HG03175 (cell line): Measurements from ENCODE around the gene CDH11.

Source experiments
- ATAC-seq: cut with Tn5 transposase; IDR thresholded peaks from one replicate; pipeline ENCODE4 v1.9.1; 2021; ENCODE audit warnings: mild to moderate bottlenecking, moderate library complexity; ENCODE audit not compliant: unreplicated experiment

CDH11 gene

DNA sequence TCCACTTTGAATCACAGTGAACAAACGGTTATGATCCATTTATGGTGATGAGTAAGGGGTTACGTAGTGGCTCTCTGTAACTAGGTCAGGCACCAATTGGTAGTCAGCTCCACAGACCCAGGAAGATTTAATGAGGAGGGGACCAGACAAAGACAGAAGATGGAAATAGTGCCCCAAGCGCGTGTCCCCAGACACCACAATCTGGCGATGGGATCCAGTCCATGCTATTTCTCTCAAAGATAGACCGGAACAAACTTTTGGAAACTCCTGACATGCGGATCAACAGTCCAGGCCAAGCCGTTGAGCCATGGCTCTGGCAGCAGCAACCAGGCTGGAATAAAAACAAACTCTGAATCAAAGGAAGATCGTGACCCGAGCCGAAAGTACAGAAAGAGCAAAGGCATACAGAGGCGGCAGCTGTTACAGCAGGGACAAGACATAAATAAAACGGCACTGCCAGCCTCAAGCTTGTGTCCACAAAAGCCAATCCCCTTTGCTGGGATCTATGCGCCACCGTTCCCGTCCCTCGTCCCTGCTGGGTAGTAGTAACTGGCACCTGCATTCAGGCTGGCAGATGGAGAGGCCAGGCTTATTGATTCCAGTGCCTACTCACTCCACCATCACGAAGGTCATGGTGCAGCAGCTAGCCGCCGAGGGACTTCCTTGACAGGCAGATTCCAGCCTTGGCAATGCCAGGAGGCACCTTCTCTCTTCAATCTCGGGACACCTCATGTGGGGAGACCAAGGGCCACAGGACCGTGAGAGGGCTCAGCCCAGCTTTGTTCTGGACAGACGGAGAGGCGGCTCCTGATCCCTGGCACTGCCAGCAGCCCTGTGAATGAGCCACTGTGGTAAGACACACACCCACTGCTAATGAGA, 50.2 kb downstream of the CDH11 start:
- ATAC-seq: no peak

DNA sequence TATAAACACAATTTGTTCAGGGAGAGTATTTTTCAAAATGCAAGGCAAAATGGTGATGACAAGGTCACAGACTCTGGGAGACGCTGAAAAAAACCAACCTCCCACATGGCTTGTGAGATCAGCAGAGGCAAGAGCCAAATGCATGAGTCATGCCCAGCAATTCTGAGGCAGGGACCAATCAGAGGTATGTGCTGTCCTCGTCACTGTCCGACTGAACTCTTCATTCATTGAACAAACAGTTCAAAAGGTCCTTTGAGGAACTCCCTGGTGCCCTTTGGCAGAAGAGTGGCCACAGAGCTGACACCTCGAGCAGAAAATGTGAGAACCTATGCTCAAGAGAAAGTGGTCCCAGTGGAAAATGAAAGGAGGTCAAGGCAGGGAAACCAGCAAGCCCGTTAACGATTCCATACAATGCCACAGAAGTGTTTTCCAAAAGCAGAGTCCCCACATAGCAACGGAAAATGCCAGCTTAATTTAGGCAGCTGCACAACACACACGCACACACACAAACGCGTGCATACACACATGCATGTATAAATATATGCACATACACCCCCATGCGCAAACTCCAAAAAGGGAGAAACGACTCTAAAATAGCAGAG, 50.9 kb downstream of the CDH11 start:
- ATAC-seq: no peak

DNA sequence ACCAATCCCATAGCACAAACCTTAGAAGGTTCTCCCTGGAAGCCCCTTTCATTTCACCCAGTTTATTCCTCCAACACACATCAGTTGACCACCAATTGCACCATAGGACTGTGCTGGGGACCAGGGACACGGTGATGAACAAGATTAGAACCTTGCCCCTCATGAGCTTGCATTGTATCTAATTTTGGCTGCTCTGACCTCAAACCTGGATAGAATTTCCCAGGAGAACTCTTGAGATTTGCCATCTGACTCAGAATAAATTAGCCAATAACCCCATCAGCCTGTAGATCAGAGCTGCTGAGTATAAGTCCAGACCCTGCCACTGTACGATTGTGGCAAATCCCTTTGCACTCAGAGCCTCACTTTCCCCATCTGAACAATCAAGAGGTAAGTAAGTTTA, 52.1 kb downstream of the CDH11 start:
- no peak for ATAC-seq

DNA sequence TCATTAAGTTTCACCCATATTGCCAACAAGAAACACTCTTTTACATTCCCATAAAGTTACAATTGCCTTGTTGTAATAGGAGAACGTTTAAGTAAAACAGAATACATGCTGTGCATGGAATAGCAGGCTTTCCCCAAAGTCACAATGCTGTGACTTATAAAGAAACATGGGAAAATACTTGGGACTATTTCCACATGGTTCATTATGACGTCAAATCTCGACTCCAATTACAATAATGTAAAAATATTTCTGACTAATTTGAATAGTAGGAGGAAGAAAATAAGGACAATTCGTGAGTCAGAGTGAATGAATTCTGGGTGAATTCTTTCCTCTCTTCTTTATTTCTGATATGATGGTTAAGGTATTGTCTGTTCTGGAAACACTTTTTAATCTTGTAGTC, 52.8 kb downstream of the CDH11 start:
- ATAC-seq: no peak

DNA sequence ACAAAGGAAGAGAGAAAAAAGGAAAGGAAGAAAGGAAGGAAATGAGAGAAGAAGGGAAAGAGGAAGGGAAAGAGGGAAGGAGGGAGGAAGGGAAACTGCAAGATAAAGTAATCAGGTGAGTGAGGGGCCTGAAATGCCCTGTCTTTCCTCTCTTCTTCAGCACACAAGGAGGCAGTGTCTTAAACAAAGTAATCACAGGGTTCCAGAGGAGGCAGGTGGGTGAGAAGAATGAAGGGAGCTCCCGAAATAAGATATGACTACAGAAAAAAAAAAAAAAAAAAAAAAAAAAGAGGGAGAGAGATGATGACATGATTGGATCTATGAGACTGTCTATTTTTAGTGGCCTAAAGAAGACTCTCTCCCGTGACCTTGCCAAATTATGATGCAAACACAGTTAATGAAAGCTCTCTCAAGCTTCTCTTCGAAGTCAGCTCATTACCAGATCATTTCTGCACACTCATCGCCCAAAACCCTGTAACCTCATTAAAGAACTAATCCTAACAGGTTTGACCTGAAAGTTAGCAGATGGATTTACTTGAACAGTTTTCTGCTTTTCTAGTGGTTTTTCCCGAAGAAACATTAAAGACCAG, 53.6 kb downstream of the CDH11 start:
- no peak for ATAC-seq

DNA sequence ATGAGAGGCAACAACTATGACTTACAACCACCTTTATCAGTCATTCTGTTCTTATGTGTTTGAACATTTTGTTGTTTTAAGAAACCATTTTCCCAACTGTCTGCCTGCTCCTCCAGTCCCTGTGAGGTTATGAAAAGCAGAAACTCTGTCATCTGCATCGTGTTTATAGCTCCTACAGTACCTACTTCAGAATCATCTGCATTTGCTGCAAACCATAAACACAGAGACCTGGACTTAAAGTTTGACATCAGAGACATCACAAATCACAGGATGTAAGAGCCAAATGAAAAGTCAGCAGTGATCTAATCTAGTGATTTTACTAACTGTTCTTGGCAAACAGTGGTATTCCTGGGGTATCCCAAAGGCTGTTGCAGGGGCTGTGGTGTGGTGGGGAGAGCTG, 55.2 kb downstream of the CDH11 start:
- ATAC-seq: no peak

DNA sequence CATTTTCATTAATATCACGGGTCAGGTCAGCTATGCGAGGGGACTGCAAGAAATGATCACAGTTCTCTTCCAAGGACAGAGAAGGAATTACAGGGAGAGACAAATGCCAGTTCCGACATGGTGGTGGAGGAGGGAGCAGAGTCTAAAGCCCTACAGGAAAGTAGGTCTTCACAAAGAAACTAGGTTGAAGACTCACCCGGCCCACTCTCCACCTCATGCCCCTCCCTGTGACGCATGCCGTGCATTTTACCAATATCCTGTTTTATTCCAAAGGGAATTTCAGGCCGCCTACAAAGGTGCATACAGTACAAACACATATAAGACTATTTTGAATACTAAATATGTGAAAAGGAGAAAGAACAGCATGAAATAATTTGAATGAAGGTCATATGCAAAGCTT, 56.8 kb downstream of the CDH11 start:
- ATAC-seq: no peak

DNA sequence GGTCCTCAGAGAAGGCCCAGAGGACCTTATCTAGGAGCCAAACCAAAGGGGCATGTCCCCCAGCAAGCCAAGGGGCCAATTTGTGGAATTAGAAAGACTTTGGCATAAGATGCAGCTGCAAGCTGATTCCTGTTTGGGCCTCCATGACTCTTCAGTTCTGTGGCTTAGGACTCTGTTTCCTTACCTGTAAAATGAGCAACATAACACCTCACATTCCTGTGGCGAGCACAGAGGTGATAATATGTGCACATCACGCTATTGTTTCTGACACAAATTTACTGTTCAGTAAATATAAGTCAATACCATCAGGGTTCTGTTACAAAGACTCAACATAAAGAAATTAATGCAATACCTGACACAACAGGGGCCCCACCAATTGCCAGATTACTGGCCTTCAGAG, 57.7 kb downstream of the CDH11 start:
- ATAC-seq: no peak

DNA sequence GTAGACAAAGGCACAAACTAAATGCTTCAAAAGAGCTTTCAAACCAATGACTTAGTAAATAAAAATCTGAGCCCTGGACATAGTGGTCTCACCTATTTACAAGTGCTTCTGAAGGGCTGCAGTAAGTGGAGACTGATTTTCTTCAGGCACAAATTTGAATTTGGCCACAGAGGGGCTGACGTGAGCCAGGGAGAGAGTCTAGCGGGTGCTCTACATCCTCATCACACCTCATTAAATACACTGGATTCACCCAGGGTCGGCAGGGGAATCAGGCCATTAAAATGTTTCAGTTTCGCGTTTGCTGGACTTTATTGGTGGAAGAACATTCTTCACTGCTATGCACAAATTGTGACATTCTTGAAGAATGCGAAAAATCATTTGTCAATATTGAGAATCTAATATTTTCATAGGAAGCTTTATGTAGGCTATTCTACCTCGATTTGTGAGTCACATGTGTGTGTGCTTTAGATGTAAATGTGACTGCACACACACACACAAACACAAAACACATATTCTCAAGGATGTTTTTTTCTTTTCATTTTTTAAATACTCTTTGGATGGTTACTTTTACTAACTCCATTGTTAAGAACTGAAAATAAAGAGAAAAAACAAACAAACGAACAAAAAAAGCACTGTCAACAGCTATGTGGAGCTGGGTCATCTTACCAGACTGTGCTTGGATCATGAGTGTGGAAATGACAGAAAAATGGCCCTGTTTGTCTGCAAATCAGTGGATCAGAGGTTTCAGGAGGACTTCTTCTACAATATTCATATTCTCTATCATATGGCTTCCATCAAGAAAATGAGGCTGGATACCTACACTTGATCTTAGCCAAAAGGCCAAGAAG, 58.9 kb downstream of the CDH11 start:
- no peak for ATAC-seq

DNA sequence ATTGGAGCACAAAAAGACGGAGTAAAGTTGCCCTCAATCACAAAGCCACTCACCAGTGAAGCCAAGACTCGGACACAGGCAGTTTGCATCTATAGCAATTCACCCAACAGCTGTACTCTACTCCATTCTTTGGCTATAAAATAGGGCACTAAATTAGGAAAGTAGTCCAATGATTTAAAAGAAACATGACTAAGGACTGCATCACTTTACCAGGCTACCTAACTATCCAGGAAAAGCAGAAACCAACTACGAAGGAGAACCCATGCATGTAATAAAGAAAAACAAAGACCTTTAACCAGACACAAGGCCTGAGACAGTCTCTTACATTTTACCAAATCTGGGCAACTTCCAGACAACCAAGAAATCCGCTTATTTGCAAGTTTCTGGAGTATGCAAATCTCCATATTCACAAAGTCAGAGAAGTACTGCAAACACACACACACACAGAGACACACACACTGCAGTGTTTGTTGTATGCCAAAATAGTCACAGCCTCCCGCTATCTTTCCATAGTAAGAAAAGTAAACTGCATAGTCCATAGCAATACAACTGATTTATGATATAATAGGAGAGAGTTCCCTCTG, 59.8 kb downstream of the CDH11 start:
- no peak for ATAC-seq

DNA sequence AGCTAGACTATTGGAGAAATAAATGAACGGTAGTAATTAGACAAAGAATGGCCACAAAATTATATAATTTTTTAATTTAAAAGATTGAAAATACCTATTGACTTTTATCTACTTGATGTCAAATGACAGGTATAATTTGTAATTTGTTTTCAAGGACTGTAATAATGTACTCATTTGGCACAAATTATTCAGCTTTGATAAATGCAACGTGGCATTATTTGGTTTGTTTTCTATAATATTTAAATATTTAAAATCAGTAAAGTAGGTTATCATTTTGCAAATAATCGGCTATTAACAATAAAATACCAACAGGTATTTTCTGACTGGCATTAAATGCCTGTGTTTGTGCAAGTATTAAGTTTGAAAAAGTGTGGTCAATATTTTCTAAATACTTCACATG, 60.6 kb downstream of the CDH11 start:
- no peak for ATAC-seq

DNA sequence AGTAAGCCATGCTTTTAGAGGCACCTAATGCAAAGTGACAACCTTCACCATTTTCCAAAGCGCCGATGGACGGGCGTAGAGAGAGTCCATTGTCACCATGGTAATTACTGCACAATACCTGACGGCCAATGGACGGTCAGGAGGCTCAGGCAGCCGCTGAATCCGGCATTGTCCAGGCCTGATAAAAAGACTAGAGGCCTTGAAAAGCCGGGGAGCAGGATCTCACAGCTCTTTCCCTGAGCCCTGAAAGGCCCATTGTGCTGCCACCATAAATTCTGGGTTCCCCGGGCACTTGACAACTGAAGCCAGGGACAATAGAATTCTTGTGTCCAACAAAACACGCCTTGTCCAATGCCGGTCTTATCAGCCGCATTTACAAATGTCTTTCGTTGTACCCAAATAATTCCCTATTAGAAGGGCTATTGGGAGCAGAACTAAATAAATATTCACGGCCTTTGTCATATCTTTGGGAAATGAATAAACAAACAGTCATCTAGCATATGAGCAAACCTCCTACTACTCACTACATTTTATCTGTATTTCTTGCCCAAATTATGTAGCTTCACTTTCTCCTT, 62.4 kb downstream of the CDH11 start:
- no peak for ATAC-seq

DNA sequence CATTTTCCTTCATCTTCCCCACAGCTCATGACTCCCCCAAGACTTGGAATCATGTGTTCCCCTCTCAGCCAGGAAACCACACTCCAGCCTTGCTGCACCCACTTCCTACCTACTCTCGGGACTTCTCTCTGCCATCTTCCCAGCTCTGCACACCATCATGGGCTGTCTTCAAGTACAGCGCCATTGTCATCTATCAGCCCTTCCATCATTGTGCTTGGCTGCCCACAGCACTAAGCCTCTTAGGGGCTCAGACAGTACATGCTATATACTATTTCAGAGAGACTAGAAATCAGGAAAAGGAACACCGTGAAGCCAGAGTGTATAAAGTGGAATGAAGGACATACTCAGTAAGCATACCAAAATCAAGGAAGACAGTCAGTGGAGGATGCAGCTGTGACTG, 64.7 kb downstream of the CDH11 start:
- ATAC-seq: no peak

DNA sequence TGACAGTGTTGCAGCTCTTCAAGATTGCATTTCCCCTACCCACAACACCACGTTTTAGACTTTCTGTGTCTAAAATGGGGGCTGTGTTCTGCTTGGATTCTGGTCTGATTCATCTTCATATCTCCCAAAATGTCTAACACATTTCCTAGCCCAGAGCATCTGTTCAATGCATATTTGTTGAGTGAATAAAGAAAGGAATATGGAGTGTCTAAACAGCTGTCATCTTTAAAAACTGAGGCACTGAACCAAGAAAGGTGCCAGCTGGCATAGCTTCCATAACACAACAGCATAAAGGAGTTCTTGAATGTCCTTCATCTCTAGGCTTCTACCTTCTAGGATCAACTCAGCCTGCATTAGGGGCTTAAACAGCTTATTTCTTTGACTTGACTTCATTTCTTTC, 67.4 kb downstream of the CDH11 start:
- ATAC-seq: no peak

DNA sequence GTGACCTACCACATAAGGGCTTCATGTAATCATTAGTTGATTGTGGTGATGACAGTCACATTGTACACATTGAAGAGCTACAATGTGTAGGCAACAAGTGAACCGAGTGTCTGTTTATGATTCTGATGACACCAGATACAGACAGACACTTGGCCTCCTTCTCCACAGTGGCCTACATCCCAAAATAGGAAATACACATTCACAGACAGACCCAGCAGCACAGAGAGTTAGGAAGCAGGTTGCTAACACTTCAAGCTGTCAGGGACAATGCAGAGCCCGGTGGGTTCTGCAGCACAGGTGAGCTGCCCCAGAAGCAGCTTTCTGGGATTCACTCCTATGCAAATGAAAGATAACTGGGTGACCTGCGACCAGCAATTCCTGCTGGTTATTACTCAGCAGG, 72.2 kb downstream of the CDH11 start:
- ATAC-seq: no peak

DNA sequence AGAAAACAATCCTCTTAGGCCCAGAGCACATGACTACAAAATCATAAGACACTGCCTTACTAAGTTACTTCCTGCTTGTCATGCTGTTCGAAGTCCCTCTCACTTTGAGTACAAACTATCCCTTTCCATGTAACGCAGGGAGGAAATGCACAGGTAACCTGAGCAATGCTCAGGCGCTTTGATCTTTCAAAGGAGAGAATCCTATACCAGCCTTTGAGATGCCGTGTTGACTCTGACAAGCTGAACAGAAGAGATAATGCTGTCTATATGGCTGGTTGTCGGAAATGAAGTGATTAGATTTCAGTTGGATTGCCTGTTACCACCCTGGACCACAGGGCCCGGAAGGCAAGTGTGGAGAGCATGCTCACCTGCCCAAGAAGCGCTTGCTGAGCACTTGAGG, 75.9 kb downstream of the CDH11 start:
- ATAC-seq: no peak

DNA sequence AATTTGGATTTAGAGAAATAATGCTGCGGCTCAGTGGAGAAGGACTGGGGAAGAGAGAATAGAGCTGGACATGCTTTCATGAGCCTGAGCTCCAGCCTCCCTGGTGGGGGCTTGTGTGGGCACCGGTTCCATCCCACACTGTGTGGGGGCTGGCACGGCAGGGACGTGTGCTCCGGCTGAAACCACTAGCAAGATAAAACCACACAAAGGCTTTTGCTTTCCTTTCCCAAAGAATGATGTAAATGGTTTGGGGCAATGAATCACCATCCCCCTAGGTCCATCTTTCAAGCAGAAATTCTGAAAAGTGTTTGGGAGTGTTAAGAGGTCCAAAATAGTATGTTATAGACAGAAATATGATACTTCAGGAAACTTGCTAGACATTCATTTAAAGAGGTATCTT, 77.0 kb downstream of the CDH11 start:
- ATAC-seq: no peak

DNA sequence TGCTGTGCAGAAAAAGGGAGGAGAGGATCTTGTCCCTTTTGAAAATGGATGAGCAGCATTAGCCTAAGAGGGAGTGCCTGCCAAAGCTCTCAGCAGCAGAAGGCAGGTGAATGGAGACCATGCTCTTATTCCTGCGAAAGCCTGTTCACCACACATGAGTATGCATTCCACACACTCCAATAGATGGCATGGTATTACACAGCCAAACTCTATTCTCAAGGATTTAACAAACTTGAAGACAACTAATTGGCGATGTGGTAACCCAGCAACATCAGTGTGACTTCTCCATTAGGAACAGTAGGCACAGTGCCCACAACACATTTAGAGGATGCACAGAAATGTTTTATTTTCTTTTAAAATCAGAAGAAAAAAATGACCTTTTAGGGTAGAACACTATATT, 77.8 kb downstream of the CDH11 start:
- no peak for ATAC-seq

DNA sequence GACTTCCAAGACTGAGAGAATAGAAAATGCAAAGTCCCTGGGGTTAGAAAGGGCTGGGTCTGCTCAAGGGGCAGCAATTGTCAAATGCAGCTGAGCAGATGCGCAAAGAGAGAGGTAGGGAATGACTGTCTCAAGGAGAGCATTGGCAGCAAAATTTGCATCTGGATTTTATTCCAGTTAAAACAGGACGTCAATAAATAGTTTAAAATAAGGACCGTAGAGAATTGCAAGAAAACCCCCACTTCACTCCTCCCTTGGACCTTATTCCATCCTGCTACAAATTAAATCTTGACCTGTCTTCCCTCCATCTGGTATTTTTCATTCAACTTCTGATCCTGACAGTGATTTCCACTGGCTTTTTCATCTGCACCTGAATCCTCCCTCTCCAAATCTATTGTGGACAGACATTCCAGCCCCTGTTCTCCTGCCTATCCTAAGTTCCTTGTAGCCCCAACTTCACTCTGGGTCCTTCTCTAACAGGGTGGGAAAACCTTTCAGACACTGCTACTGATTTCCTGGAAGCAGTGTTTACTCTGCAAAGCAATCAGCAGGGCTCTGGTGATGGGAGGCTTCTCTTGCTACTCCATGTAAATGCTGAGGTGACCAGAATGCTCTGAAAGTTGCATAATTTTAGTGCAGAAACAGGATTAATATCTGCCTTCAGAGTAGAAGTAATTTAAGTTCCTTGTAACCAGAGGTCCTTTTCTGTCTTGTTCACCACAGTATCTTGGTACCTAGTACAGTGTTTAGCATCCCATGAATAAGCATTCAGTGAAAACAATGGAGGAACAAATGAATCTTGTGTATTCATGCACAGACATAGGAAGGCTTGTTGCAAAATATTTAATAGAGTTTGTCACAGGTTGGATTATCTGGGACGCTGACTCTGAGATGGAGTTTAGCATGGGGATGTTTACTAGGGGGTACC, 79.2 kb downstream of the CDH11 start:
- ATAC-seq: no peak

DNA sequence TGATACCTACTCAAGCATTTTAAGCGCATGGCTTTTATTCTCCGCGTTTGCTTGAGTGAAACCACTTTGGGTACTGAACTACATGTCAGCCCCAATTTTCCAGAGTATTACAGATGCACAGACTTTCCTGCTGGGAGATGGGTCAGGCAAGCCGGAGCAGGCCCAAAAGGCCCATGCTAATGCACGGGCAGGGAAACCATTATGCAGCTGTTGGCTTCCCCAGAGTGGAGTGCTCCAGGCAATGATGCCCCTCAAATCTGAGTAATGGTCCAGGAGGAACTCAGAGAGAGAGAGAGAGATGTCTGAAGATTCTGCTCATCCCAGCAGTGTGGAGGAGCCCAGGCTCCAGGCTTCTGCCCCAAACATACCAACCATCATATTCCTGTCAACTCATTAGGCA, 80.2 kb downstream of the CDH11 start:
- no peak for ATAC-seq
